Tibial nerve (tissue), 3 donors: ENCODE data around the gene FOSL2.

Source experiments
- POLR2A ChIP-seq, 2 donors: fragments of 450-650 bp; IDR thresholded peaks; one replicate each; pipeline ENCODE4 v1.6.1; 2017; ENCODE audit warnings: antibody characterized with exemption in 2 of 2, mild to moderate bottlenecking in 2 of 2, moderate library complexity in 2 of 2
- TF ChIP-seq, protein P1 (sequence below), 5 experiments: fragments of 200-600 bp in 3 of 5; fragments of 450-650 bp in 2 of 5; sonication (generic) in 3 of 5; IDR thresholded peaks; one replicate each; pipeline ENCODE4 v1.5.1; 2016 to 2019; ENCODE audit warnings: antibody characterized with exemption in 5 of 5, mild to moderate bottlenecking in 3 of 5, moderate library complexity in 2 of 5

GRCh38 chr2:28401948-28402550 is 9.4 kb downstream of the FOSL2 start:
- TF ChIP-seq, protein P1, sequence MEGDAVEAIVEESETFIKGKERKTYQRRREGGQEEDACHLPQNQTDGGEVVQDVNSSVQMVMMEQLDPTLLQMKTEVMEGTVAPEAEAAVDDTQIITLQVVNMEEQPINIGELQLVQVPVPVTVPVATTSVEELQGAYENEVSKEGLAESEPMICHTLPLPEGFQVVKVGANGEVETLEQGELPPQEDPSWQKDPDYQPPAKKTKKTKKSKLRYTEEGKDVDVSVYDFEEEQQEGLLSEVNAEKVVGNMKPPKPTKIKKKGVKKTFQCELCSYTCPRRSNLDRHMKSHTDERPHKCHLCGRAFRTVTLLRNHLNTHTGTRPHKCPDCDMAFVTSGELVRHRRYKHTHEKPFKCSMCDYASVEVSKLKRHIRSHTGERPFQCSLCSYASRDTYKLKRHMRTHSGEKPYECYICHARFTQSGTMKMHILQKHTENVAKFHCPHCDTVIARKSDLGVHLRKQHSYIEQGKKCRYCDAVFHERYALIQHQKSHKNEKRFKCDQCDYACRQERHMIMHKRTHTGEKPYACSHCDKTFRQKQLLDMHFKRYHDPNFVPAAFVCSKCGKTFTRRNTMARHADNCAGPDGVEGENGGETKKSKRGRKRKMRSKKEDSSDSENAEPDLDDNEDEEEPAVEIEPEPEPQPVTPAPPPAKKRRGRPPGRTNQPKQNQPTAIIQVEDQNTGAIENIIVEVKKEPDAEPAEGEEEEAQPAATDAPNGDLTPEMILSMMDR (IDR thresholded peaks at IDR 0.05) = no peak
- TF ChIP-seq POLR2A (IDR thresholded peaks at IDR 0.05) = no peak
